ENCODE measurements around the gene HTR4. TPM values are rescaled to one million over a fixed set of nuclear protein-coding genes. Genes with fewer than 3 reads are reported as not detected.

Gene HTR4
- total RNA-seq, 6 experiments from 2014 or later, result not detected

DNA sequence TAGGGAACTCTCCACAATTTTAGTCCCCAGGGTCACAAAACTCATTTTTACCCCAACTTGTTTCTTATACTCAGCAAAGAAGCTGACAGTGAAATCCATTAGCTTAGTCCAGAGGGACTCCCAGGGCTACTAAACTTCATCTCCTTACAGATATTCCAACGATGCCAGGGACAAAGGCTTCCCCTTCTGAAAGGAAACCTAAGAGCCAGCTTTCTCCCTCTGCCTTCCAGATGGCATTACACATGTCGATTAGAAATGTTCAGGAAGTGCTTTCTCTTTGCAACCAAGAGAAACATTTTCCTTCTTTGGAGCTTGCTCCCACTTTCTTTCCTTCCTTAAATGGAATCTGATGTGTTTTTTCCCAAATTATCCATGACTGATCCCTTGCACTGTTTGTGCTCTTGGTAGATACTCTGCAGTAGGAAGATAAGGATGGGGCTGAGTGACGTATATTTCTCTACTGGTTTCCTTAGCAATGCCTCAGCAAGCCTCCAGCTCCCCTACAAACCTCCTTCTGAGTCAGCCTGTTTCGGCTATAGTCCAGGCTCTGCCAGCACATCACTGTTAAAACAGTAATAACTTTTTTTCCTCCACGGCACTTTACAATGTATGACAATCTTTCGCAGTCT, 43.0 kb upstream of the HTR4 start:
- no peak overlapping the region; the same call in 1 of the 2 replicates for H3K27ac Mint-ChIP-seq
- no peaks in the 10 kb centered on the region for H3K36me3 Mint-ChIP-seq (ENCODE audit: low read depth)
- no peaks in the 10 kb centered on the region for H3K9me3 Mint-ChIP-seq
- H3K27me3 Mint-ChIP-seq (ENCODE audit: insufficient read depth), result no peaks in the 10 kb centered on the region
- no peak for TF ChIP-seq CTCF (IDR thresholded peaks at IDR 0.05)
- H3K4me1 Mint-ChIP-seq (ENCODE audit: low read depth), result peaks cover 9% of the 10 kb centered on the region
- H3K4me3 Mint-ChIP-seq, result peak overlapping the region; percentile 70
- peak; percentile 72 for DNase-seq

- DNase-seq, result no peak
- H3K36me3 Mint-ChIP-seq (ENCODE audit: low read depth), result no peaks in the 10 kb centered on the region
- H3K4me1 Mint-ChIP-seq (ENCODE audit: low read depth), result peaks cover 9% of the 10 kb centered on the region
- no peak overlapping the region for H3K4me3 Mint-ChIP-seq
- no peaks in the 10 kb centered on the region for H3K9me3 Mint-ChIP-seq
- H3K27ac Mint-ChIP-seq, result no peak overlapping the region; the same call in 1 of the 2 replicates
- TF ChIP-seq CTCF (IDR thresholded peaks at IDR 0.05), result no peak
- H3K27me3 Mint-ChIP-seq (ENCODE audit: insufficient read depth), result peaks cover 3% of the 10 kb centered on the region; the same call in 1 of the 2 replicates
Observed at GRCh38 chr5:148696187-148697036, 42.1 kb upstream of the HTR4 start.

GRCh38 chr5:148690945-148691344, 36.6 kb upstream of the HTR4 start:
- H3K27me3 Mint-ChIP-seq (ENCODE audit: insufficient read depth), result peaks cover 4% of the 10 kb centered on the region
- no peak overlapping the region for H3K27ac Mint-ChIP-seq
- H3K4me3 Mint-ChIP-seq, result no peak overlapping the region
- H3K36me3 Mint-ChIP-seq (ENCODE audit: low read depth), result no peaks in the 10 kb centered on the region
- DNase-seq, result no peak
- H3K9me3 Mint-ChIP-seq, result no peaks in the 10 kb centered on the region
- no peaks in the 10 kb centered on the region for H3K4me1 Mint-ChIP-seq (ENCODE audit: low read depth)
- TF ChIP-seq CTCF (IDR thresholded peaks at IDR 0.05), result no peak

GRCh38 chr5:148688787-148689186, 34.5 kb upstream of the HTR4 start:
- no peaks in the 10 kb centered on the region for H3K4me1 Mint-ChIP-seq (ENCODE audit: low read depth)
- no peaks in the 10 kb centered on the region for H3K9me3 Mint-ChIP-seq
- TF ChIP-seq CTCF (IDR thresholded peaks at IDR 0.05), result no peak
- peaks cover 4% of the 10 kb centered on the region for H3K27me3 Mint-ChIP-seq (ENCODE audit: insufficient read depth)
- H3K27ac Mint-ChIP-seq, result no peak overlapping the region
- H3K4me3 Mint-ChIP-seq, result no peak overlapping the region
- DNase-seq, result no peak
- no peaks in the 10 kb centered on the region for H3K36me3 Mint-ChIP-seq (ENCODE audit: low read depth)

DNA sequence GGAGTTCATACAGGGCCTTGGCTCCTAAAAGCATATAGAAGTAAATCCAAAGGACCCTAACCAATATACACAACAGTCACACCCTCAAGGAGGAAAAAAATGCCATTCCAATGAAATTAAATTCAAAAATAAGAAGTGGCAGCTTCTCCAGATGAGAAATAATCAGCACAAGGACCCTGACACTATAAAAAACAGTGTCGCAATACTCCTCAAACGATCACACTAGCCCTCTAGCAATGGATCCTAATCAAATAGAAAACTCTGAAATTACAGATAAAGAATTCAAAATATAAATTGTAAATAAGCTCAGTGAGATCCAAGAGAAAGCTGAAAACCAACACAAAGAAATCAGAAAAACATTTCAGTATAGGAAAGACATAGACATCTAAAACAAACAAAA, 33.5 kb upstream of the HTR4 start:
- no peak overlapping the region for H3K27ac Mint-ChIP-seq
- TF ChIP-seq CTCF (IDR thresholded peaks at IDR 0.05), result no peak
- H3K9me3 Mint-ChIP-seq, result no peaks in the 10 kb centered on the region
- DNase-seq, result no peak
- H3K27me3 Mint-ChIP-seq (ENCODE audit: insufficient read depth), result peaks cover 10% of the 10 kb centered on the region
- no peaks in the 10 kb centered on the region for H3K36me3 Mint-ChIP-seq (ENCODE audit: low read depth)
- no peak overlapping the region for H3K4me3 Mint-ChIP-seq
- H3K4me1 Mint-ChIP-seq (ENCODE audit: low read depth), result no peaks in the 10 kb centered on the region
